HG02759 (cell line): Measurements from ENCODE around the gene LGR6.
"Not testable (repeated sequence)": the region's sequence is repeated elsewhere in the genome, so short reads cannot be mapped to it uniquely, and the experiment has no call there.

Source experiments
- ATAC-seq: cut with Tn5 transposase; IDR thresholded peaks from one replicate; pipeline ENCODE4 v1.9.1; 2021; ENCODE audit warnings: mild to moderate bottlenecking, moderate library complexity; ENCODE audit not compliant: unreplicated experiment

Gene LGR6

DNA sequence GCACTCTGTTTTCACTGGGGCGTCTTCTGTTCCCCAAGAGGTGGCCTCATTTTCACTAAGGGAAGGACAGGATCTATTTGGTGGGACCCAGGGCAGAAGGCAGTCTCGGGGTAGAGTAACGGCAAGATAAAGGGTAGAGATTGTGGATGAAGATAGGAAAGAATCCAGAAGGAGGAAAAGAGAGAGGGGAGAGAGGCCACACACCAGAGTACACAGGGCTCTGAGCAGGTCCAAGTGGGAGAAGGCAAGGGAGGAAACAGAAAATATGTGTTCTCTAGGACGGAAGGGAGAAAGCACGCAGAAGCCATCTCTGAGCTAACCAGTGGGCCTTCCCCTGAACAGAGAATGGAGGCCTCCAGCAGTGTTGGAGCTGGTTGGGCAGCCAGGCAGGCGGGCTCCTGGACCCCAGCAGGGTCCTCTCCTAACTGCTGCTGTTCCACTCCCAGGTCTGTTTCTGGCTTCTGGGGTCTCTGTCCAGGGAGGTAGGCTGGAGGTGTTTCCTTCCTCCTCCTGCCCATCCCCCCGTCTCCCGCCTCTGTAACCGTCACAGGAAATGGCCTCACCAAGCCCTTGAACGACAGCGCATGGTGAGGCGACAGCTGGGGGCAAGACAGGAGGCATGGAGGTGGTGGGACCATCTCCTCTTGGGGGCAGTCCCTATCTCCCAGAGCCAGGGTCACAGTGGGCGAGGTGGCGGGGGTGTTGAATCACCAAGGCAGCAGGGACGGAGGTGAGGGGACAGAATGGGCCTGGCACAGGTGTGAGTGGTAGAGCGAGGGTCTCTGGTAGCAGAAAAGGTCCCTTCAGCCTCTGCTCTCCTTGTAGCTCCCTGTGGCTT lies 33.8 kb upstream of the LGR6 start:
- peak; percentile 33 for ATAC-seq

DNA sequence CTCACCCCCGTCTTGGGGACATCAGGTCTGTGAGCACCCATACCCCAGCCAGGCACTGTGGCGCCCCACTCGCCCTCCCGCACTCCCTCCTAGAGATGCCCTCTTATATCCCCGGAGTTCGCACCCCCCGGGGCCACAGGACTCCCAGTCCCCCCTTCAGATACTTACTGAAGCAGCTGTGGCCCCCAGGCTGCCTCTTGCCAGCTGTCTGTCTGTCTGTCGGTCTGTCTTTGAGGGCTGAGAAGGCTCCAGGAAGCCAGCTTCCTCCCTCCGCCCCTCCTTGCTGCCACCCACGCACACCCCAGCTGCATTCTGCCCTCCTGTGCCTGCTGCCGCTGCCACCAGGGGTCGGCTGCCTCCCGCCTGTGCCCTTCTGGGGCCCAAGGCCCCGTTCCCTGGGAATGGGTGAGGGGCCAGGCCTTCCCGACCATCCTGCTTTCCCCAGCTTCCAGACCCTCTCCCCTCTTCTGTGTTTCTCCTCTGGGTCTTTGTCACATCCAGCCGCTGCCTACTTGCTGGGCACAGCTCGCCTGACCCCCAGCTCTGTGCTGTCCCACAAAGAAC lies 33.1 kb upstream of the LGR6 start, which contains the start of gene PTPN7:
PTPN7 (minus strand) TSS at position 226 of the 564 bp plus-strand sequence. CDS start 1,200 bp downstream, outside the sequence.
- peak; percentile 65 for ATAC-seq

DNA sequence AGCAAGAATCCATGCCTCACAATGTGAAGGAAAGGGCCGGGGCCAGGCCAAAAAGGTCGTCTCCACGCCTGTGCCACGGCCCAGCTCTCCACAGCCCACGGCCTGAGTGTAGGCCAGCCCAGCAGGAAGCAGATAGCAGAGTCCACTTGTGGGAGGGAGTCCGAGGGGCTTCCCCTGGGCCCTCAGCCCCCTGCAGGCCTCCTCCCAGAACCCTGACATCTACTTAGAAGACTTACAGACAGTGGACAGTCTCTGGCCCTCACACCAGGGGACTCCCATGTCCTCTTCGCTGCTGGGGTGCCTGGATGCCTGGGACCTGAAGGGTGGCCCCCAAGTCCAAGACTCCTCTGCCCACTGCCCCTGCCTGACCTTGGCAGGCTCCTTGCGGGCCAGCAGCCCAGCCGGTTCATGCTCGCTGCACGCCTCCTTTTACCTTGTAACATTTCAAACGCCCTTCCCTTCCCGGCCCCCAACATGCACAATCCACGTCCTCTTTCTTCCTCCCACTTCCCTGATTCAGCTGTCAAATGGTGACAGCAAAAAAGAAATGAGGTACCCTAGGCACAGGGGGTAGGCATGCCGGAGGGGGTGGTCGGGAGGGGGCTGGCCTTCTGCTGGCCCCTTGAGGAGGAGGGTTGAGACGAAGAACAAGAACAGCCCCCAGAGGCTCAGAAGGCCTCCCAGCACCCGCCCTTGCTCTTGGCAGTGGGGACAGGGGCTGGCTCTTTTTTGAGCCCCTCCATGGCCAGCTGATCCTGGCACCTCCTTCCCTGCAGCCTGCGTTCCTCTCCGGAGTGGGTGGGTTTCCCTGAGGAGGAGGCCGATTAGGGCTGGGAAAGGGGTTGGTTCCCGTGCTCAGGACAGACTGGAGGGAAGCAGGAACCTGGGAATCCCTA lies 32.2 kb upstream of the LGR6 start:
- ATAC-seq, result no peak

DNA sequence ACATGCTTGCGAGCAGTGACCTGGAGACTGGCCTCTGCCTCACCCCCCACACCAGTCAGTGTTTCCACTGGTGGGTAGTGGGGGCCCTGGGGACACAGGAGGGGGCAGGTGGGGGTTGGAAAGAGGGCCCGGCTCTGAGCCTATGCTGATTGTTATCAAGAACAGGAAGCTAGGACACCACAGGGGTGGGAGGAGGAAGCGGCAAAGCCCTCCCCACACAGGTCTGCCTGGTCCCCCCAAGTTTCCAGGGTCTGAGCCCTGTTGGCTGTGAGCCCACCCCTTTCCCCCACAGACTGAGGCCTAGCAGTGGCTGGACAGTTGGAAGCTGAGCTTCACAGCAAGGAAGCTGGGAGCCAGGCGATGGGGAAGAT lies 31.6 kb upstream of the LGR6 start:
- ATAC-seq, result peak; percentile 31

DNA sequence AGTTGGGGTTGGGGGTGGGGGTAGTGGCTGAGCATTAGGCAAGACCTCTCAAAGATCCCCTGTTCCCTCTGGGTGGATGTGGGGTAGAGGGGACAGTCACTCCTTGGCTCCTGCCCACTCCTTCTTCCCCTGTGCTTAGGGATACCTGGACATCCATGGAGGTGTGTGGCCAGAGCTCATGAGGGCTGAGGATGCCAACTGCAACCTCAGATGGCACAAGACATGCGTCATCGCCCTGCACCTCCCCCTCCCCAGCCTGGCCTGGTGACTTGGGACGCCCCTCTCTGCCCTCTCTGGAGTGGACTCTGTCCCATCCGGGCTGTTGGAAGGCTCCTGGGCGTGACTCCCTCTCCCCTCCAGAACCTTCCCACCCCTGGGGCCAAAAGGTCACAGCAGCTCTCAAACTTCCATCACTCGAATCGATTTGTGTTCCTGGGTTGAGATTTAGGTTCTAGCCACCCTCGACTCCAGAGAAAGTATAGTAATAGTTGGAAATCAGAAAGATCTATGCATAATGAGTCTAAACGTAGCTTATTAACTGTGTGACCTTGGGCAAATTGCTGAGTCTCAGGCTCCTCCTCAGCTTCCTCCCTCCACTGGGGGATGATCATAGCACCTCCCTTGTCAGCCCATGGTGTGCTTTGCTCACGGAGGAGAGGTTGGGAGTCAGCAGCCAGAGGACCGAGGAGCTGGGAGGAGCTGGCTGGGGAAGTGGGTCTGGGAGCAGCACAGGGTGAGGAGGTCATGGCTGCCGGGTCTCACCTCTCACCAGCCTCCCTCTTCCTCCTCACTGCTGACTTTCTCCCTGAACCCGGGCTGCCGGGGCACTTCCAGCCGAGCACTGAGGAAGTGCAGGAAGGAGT lies 30.9 kb upstream of the LGR6 start:
- ATAC-seq, result no peak

DNA sequence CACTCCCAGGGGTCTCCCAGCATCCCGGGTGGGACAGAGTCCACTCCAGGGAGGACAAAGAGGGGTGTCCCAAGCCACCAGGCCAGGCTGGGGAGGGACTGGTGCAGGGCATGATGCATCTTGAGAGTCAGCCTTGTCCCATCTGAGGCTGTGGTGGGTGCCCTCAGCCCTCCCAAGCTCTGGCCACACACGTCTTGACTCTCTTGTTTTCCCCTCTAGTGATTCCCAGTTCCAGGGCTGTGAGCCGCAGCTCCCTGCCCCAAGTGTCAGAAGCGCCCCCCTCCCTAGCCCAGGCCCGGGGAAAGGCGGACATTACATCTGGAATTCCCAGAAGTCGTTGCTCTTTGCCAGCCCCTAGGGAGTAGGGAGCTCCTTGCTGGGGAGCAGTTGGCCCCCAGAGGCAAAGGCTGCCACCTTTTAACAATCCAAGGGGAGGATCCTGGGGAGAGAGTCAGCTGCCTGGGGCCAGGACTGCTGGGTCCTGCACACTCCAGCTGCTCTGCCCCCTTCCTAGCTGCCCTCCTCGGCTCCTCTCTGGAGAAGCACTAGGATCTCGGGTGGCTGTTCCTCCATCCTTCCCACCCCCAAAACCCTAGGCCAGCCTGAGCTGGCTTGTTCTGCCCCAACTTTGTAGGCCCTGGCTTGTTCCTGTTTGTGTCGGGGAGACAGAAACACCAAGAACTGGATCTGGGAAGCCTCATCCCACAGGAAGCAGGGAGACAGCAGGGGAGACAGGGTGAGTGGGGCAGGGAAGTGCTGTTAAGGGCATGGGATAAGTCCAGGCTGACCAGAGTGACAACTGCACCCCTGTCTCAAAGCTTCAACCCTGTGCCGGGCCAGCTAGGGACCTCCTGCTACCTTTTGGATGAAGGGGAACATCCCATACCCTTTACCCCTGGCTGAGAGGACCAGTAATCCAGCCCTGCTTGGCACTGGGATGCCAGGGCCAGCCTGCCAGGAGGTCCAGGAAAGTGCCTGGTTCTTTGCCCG lies 30.0 kb upstream of the LGR6 start:
- ATAC-seq, result no peak

DNA sequence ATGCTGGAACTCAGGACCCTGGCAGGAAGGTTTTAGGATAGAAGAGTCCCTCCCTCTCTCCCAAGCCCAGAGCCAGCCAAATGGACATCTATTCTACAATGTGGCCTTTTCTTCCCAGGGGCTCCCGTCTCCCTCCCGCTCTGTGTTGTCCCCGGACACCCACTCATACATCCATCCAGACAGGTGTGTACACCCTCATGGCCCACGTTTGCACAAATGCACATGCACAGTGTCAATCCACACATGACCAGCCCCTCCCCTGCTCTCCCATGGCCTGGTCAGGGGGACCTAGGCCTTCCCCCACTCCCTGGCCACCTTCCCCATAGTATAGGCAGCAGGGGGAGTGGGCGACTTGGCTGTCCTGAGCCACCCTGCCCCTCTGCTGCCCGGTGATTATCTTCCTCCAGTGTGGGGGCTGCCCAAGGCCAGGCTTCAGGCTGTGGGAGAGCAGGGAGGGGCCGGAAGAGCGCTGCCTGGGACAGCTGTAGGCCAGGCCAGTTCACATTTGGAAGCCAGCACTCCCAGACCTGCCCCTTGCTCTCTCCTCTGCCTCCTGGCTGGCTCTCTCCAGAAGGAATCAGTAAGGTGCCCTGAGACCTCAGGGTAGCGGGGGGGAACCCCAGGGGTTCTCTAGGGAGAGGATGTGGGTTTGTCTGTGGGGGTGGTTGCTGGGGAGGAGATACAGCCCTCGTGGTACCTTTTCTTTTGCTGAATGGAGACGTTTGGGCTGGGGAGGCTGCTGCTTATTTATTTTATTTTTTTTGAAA lies 29.1 kb upstream of the LGR6 start:
- peak; percentile 57 for ATAC-seq

DNA sequence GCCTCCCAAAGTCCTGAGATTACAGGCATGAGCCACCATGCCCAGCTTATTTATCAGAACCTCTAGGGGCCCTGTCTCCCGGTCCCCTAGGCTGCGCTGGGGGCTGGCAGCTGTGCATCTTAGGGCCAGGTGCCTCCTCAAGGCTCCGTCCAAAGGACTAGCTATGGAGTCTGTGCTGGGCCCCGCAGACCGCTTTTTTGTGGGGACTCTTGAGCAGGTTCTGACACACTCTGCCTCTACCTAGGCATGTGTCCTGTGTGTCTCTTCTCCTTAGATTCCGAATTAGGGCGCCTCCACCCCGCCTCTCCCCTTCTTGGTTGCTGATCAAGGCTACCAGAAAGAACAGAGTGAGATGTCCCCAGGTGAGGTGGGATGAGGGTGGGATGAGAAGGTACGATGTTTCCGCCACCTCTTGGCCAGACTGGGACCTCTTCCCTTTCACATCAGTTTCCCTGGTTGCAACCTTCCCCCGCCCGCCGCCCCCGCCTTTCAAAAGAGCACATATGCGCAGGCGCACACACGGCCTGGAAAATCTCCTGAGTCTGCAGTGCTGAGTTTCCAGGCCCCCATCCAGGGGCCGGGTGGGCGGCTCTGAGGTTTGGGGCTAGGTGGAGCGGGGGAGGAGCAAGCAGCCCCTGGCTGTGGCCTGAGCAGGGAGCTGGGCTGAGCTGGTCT lies 28.2 kb upstream of the LGR6 start:
- no peak for ATAC-seq

DNA sequence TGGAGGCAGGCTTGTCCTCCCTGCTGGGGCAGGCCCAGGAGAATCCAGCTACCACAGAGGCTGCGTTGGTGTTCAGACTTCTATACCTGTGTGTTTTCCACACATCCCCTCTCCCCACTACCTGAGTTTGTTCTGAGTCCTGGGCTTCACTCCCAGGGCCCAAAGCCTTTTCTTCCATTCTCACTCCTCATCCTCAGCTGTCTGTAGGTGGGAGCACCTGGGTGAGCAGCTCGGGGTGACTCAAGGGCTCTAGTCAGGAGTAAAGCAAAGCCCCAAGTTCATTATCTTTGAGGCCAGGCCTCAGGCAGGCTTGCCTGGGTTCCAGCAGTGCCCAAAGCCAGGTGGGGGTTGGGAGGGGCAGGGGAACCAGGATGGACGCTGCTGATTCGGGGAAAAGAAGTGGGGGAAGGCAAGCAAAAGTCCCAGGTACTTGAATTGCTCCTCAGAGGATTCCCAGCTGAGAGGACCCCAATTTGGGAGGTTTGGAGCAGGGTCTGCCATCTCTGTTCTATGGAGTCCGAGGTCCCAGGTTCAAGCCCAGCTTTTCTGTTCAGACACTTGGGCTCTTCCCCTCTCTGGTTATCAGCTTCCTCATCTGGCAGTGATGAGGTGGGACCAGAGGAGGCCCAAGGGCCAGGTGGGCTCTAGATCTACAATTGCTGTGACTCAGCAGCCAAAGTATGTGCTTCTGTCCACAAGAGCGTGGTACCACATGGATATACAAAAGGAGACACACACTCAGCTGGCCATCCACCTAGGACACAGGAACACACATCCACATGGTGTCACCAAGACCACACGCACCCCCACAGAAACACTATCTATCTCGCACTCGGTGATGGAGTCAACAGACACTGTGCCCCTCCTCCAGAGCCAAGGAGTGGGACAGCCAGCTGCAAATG lies 27.4 kb upstream of the LGR6 start:
- ATAC-seq, result no peak

DNA sequence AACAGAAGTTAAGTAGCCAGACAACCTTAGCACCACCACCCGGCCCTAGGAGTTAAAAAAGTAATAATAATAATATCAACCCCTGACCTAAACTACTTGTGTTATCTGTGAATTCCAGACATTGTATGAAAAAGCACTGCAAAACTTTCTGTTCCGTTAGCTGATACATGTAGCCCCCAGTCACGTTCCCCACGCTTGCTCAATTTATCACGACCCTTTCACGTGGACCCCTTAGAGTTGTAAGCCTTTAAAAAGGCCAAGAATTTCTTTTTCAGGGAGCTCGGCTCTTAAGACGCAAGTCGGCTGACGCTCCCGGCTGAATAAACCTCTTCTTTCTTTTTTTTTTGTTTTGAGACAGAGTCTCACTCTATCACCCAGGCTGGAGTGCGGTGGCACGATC lies 26.5 kb upstream of the LGR6 start:
- not testable (repeated sequence) for ATAC-seq

DNA sequence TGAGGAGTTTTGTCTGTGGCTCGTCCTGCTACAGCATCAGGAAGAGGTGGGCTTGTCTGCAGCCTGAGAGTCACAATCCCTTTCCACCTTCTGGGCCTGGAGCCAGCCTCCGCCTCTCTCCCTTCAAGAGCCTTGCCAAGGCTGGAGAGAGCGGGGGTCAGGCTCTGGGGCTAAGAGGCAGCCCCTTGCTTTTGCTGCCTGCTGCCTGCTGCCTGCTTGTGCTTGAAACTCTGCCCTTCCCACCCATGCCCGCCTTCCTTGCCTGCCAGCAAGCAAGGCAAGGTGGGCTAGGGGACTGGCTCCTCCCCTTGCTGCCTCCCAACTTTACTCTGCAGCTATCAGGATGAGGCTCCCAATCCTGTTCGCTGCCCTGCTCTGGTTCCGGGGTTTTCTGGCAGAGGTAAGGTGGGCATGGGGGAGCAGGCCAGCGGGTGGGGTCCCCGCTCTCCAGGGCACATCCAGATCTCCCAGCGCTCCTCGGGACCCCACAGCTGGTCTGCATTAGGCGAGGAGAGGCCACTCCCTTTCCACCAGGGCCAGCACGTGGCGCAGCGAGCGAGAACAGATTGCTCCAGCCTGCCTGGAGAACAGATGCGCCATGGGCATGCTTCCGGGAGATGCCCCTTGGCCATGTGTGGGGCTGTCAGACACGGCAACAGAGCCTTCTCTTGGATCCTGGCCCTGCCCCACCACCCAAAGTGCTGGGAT lies 25.7 kb upstream of the LGR6 start:
- ATAC-seq, result no peak

DNA sequence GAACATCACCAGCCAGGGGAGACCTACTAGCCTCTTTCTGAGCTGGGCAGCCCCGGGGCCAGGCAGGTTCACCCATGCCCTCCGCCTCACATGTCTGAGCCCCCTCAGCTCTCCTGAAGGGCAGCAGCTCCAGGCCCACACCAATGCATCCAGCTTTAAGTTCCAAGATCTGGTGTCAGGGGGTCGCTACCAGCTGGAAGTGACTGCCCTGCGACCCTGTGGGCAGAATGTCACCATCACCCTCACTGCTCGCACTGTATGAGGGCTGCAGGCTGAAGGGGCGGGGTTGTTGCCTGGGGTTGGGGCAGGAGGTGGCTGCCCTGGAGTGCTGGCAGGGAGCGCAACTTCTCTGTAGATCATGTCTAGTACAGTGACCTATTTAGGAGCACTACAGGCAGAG lies 24.7 kb upstream of the LGR6 start:
- no peak for ATAC-seq

DNA sequence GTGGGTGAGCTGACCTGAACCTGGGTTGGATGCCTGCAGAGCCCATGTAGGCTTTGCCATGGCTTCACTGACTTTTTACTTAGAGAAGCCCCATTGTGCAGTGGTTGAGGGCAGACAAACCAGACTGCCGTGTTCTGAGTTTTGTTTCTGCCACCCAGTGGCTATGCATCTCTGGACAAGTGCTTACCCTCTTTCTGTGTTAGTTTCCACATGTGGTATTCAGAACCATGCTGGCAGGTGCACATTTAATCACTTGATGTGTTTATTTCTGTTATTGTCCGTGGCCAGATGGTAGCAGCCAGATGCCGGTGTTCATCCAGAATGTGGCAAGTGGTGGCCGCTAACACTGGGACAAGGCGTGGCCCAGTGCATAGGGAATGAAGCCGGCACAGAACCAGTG lies 22.9 kb upstream of the LGR6 start:
- no peak for ATAC-seq

DNA sequence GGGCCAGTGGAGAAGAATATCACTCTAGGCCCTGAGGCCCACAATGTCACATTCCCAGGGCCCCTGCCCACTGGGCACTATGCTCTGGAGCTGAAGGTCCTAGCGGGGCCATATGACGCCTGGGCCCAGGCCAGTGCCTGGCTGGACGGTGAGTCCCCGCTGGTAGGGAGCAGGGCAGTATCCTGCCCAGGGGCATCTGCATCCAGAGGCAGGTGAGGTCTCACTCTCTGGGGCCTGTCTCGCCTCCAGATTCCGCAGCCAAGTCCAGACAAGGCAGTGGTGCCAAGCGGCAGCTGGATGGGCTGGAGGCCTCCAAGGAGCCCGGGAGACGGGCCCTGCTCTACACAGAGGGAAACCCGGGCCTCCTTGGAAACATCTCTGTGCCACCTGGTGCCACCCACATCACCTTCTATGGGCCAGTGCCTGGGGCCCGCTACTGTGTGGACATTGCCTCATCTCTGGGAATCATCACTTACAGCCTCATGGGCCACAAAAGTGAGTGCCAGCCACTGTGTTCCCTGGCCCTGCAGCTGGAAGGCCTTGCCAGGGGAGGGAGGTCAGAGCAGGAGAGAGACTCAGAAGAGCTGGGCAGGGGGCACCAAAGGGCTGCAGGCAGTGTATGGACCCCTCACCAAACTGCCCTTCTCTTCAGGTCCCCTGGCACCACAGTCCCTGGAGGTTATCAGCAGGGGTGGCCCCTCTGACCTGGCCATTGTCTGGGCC lies 22.1 kb upstream of the LGR6 start:
- no peak for ATAC-seq

DNA sequence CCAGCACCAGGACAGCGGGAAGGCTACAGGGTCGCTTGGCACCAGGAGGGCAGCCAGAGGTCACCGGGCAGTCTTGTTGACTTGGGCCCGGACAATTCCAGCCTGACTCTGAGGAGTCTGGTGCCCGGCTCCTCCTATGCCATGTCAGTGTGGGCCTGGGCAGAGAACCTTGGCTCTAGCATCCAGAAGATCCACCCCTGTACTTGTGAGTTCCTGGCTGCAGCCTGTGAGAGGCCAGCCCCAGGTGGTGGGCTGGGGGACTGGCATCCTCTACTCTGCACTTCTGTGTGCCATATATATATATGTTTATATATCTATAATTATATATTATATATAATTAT lies 21.6 kb upstream of the LGR6 start:
- ATAC-seq, result no peak

DNA sequence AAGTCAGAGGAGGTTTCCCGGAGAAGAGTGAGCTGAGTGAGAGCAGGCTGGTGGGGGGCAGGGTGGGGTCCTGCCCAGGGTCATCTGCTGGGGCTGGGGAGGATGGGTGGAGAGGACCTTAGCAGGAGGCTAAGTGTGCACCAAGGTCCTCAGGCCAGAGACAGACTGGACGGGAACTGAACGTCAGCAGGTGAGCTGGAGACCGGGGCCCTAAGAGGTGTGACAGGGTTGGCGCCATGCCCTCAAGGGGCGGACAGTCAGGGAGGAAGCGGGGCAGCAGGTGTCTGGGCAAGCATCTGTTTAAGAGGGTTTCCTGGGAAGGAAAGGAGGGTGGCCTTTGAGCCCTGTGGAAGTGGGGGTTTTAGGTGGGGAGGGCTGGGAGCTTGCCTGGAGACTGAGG lies 19.6 kb upstream of the LGR6 start:
- no peak for ATAC-seq
